ENCODE measurements around the gene LOXL4. TPM values are rescaled to one million over a fixed set of nuclear protein-coding genes. Genes with fewer than 3 reads are reported as not detected.

LOXL4 gene
- total RNA-seq, 1 donor from 2014 or later, result 17.9 TPM

DNA sequence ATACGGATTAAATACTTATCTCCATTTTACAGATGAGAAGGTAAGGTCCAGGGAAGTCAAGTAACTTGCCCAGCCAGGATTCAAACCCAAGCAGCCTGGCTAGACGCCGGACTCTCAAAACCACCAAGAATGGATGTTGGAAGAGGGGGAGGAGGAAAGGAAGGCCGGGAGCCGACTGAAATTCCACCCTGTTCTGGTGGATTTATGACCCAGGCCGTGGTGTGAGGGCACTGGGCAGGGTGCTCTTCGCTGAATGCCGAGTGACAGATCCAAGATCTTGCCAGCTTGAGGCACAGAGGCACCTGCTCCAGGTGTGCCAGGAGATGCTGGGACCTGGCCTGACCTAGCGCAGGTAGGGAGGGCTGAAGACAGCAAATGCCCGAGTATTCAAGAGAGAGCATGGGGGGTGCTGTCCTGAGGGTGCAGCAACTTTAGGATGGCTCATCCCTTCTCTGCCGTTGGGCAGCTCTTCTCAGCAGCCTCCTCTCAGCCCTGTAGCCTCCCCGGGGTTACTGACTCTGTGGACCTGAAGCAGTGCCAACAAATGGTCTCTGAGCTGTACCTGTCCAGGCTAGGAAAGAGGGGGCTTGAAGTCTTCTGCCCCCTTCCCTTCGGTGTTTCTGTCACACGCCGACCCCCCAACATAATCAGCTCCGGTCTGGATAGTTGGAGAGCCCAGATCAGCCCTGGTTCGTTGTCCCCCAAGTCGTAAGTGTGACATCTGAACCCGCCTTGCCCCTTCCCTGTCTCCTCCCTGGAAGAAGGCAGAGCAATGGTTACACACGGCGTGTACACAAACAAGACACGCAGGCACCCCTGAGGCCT, 713 bp downstream of the LOXL4 start:
- intact Hi-C loops (cut with DNase I), result loop anchor here (5.0 to 10.0 kb wide), 3 partner anchors 148 to 978 kb away; partner anchors contain the start of gene PYROXD2
- no peak for DNase-seq (ENCODE audit: low spot score)

GRCh38 chr10:98266647-98267046, 1.3 kb downstream of the LOXL4 start:
- intact Hi-C loops (cut with DNase I), result loop anchor here (5.0 to 10.0 kb wide), 3 partner anchors 148 to 978 kb away; partner anchors contain the start of gene PYROXD2
- no peak for DNase-seq (ENCODE audit: low spot score)

DNA sequence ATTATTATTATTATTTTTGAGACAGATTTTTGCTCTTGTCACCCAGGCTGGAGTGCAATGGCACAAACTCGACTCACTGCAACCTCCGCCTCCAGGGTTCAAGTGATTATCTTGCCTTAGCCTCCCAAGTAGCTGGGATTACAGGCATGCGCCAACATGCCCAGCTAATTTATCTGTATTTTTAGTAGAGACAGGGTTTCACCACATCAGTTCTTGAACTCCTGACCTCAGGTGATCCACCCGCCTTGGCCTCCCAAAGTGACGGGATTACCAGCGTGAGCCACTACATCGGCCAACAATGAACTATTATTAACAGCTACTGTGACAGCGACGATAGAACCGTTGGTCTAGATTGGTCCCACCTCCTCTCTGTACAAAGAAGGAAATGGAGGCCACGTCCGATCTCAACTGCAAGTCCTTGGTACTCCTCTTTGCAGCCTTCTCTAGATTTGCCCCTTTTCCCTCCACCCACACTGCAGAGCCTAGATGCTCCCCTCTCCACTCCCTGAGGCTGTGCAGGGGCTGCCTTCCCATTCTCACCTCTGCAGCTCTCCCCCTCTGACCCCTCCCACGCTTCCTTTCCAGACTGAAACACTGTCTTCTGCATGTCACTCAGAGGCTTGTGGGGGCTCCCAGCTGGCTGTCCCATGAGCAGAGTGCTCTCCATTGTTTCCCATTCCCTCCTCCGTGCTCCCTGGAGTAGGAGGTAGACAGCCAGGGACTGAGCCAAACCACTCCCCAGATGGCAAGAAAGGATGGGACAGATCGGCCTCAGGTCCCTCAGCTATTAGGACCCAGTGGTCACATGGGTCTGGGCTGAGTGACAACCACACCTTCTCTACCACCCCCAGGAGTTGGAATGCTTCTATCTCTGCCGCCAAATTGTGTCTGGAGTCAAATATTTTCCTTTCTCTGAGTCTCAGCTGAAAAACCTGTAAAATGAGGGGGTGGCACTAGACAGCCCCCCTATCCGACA, 2.3 kb downstream of the LOXL4 start:
- intact Hi-C loops (cut with DNase I), result loop anchor here (5.0 to 10.0 kb wide), 3 partner anchors 149 to 979 kb away; partner anchors contain the start of gene PYROXD2

DNA sequence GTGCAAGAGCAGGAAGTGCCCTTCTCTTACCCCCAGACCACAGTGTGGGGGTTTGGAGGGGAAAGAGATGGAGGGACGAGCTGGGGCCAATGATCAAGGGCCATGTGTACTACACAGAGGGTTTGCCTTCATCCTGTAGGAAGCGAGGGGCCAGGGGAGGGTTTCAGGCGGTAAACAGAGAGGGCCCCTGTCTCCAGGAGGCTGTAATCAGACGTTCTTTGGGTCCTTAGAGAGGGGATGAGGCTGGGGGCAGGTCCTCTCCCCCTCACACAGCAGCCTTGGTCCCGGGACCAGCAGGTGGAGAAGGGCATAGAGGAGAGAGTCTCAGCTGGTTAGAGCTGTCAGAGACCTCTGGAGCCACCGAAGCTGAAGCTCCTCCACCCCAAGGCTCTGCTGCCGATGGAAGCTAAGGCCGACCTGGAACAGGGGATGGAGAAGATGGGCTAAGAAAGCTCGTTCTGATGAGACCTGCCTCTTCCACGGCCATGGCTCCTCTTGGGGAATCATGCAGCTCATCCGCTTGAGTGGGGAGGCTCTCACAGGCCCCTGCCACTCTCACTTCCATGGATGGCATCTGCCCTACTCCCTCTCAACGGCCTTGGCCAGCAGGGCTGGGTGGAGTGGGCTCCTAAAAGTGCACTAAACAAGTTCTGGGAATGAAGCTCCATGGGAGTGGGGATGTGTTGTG, 3.5 kb downstream of the LOXL4 start:
- DNase-seq (ENCODE audit: low spot score), result no peak
- intact Hi-C loops (cut with DNase I), result loop anchor here (5.0 to 10.0 kb wide), 3 partner anchors 150 to 980 kb away; partner anchors contain the start of gene PYROXD2

More for the DNA sequence above, 2.3 kb downstream of the LOXL4 start:
- DNase-seq (ENCODE audit: low spot score), result no peak

DNA sequence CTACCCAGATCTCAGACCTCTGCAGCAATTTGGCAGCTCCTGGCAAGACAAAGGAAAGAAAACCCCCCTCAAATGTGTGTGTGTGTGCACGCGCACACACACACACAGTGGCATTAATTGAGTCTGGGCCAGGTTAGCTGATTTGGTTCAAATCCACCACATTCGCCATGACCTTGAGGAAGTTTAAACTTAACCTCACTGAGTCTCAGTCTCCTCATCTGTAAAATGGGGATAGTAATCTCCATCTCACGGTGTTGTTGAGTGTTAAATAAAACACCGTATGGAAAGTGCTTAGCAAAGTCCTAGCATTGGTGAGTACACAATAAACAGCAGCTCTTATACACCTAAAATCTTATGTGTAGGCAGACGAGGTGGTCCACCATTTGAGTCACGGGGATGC, 4.9 kb downstream of the LOXL4 start:
- intact Hi-C loops (cut with DNase I), result loop anchor here (2.0 to 10.0 kb wide), 3 partner anchors 46 to 982 kb away; partner anchors contain the start of gene PYROXD2

GRCh38 chr10:98262571-98262970, 5.4 kb downstream of the LOXL4 start:
- intact Hi-C loops (cut with DNase I), result loop anchor here (2.0 to 10.0 kb wide), 3 partner anchors 46 to 982 kb away; partner anchors contain the start of gene PYROXD2
- DNase-seq (ENCODE audit: low spot score), result no peak

More for the DNA sequence above, 4.9 kb downstream of the LOXL4 start:
- no peak for DNase-seq (ENCODE audit: low spot score)

DNA sequence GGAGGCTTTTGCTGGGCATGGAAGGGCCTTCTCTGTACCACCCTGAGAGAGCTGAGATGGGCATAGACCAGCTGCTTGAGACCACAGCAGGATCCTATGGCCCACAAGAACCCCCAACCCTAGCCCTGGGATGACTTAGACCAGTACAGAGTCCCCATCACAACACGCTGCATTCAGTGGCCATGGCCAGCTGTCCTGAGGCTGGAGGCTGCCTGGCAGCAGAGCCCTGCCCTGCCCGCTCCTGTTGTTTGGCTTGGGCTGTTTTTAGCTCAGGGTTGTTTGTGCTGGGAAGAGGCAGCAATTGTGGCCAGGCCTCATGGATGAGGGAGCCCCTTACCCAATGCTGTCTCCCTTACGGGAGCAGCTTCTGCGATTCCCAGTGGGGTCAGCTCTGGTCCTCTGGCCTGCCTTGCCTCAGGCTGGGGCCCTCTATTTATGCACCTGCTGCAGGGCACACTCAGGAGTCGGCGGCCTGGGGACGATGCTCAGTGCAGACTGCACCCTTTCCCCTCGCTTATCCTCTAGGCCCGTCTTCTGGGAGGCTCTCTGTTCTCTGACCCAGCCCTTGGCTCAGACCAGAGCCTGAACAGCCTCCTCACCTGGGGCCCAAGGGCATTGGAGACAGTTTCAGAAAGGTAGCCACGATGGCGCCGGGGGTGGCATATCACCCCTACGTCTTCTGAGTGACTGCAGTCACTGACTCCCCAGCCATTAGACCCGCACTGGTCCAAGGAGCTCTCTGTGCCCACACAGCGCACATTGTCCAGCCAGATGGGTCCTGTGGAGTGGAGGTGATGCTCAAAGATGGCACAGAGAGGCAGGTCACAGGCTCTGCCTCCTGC, 6.3 kb downstream of the LOXL4 start:
- intact Hi-C loops (cut with DNase I), result loop anchor here (2.0 to 10.0 kb wide), 3 partner anchors 47 to 983 kb away; partner anchors contain the start of gene PYROXD2
- no peak for DNase-seq (ENCODE audit: low spot score)

GRCh38 chr10:98260752-98261151, 7.2 kb downstream of the LOXL4 start:
- no peak for DNase-seq (ENCODE audit: low spot score)
- intact Hi-C loops (cut with DNase I), result loop anchor here (10.0 kb wide), 2 partner anchors 154 to 984 kb away; partner anchors contain the start of gene PYROXD2

DNA sequence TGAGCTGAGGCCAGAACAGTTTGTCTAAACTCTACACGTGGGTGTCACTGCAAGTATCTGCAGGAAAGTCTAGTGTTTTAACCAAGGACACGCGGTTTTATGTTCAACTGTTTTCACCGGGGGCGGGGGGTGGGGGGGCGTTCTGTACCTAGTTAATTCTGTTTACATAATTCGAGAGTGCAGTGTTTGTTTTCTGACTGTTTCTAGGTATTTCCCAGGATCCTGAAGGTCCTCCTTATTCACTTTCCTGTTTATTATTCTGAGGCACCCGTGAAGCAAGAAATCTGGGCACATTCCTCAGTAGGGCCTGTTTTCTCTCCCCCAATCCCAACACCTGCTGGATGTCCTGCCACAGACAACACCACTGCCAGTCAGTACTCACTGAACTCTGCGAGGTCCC, 7.6 kb downstream of the LOXL4 start:
- intact Hi-C loops (cut with DNase I), result loop anchor here (10.0 kb wide), 2 partner anchors 154 to 984 kb away; partner anchors contain the start of gene PYROXD2
- DNase-seq (ENCODE audit: low spot score), result no peak

DNA sequence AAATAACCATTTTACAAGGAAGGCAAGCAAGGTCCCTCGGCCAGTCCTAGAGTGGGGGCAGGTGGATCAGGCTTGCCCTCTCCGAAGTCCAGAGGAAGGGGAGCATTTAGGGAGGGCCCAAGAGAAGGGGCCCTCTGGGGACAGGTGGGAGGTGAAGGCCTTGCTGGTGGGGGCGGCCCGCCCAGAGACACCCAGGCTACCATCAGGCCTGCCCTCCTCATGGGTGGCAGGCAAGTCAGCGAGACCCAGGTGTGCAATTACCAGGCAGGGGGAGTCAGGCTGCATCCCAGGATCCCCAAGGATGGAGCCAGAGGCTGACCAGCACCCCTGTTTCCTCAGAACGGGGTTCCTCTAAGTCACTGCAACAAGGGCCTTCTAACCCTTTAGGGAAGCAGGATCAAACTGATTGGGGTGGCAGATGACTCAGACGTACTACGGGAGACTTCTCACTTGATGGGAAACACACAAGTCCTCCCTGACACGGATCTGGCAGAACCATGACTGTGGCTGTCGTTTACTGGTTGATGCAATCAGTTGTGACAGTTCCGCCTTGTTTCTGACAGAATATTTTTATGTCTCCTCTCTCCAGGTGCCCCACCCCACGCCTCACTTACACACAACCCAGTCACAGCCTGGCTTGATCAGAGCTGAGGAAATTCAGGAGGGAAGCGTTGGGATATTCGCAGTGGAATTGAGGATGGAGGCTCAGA, 8.2 kb downstream of the LOXL4 start:
- intact Hi-C loops (cut with DNase I), result loop anchor here (10.0 kb wide), 2 partner anchors 155 to 985 kb away; partner anchors contain the start of gene PYROXD2
- no peak for DNase-seq (ENCODE audit: low spot score)

DNA sequence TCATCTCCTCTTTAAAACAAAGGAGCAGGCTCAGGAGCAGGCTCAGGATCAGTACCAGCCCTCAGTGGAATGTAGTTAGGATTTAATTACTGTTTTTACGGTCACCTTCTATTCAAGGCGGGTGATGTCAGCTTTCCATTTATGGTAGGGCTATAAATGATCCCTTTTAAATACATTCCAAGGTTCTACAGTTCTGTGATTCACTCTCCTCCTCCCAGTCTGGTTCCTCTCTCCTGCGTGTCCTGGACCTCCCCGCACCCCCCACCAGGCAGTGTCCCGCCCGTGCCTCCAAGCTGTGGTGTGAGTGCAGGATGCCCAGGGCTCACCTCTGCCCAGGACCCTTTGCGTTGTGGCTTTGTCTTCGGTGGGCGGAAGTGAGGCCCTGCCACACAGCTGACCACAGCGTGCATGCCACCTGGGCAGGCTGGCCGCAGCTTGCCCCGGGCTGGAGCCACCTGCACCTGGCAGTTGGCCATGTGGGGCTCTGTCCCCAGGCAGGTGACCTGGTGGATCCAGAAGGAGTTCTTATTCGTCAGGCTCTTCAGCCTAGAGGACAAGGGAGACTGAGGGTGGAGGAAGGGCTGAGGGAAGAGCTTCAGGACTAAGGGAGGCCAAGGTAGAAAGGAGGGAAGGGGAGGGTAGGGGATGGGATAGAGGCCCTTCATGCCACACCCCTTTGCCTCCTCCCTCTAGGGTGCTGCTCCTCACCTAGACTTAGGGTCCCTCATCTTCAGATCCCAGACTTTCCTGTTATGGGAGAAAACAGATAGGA, 9.1 kb downstream of the LOXL4 start:
- DNase-seq (ENCODE audit: low spot score), result no peak
- intact Hi-C loops (cut with DNase I), result no loop called here

- no peak for DNase-seq (ENCODE audit: low spot score)
- intact Hi-C loops (cut with DNase I), result no loop called here
Observed at GRCh38 chr10:98257961-98258360, 10.0 kb downstream of the LOXL4 start.

GRCh38 chr10:98257198-98257597, 10.8 kb downstream of the LOXL4 start:
- DNase-seq (ENCODE audit: low spot score), result no peak
- intact Hi-C loops (cut with DNase I), result no loop called here

- intact Hi-C loops (cut with DNase I), result no loop called here
- no peak for DNase-seq (ENCODE audit: low spot score)
Observed at GRCh38 chr10:98256692-98257091, 11.3 kb downstream of the LOXL4 start.

DNA sequence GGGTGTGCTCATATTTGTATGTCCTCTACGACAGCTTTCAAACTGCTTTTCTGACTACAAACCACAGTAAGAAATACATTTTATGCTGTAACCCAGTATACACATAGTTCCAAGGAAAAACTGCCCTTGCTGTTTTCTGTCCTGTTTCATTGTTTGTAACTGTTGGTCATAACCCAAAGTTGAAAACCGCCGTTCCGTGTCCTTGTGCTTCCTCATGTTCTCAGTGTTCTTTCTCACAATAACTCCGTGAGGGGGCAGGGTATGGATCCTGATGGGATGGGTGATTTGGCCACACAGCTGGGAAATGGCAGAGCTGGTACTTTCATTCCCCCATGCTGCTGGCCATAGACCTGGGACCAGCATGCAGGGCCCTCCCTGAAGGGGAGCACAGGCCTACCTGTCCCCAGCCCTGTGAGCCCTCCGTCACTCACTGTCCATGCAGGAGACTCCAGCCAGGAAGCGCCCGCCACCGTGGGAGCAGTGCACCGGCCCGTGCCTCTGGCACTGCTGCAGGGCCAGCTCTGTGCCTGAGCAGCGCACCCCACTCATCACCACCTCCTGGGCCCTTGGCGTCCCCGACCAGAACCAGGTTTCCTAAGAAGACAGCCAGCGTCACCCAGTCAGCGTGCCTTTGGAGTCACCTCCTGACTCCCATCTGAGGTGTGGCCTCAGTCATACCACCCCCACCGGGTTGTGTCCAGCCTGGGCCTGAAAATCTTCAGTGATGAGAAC, 12.7 kb downstream of the LOXL4 start:
- intact Hi-C loops (cut with DNase I), result no loop called here
- DNase-seq (ENCODE audit: low spot score), result no peak
